ENCODE data around the gene COG2.

The COG2 gene

DNA sequence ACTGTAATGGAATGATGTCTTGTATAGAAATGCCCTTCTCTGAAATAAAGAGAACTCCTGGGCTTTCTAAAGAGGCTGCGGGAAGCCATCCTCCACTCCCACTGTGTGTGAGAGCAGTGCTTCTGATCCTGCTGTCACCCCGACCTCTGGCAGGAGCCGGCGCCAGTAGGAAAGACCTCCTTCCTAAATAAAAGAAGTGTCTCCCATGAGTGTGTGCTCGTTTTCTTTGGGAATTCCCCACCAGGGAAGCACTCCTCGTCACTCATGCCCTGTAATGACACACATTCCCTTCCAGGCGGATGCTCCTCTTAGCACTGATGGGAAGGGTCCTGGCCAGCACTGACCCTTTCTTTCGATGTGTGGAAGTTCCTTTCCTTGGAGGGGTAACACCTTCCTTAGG is 51.5 kb downstream of the COG2 start:
- no peak overlapping the region for H2AK5ac ChIP-seq (ENCODE audit: low read depth, low read length)
- no peak overlapping the region for H2BK12ac ChIP-seq (ENCODE audit: low read length)
- H3K79me1 ChIP-seq (ENCODE audit: low read depth, low read length), result no peaks in the 10 kb centered on the region
- H3K4me3 ChIP-seq (ENCODE audit: low read length in 2 of 2), result no peak overlapping the region
- no peaks in the 10 kb centered on the region for H3K27me3 ChIP-seq (ENCODE audit: control insufficient read depth in 3 of 3, insufficient read depth in 3 of 3, low read depth in 1 of 3, low read length in 3 of 3)
- no peak overlapping the region for H2BK5ac ChIP-seq (ENCODE audit: low read length)
- no peak overlapping the region for H4K8ac ChIP-seq (ENCODE audit: low read depth, low read length)
- no peak for DNase-seq (ENCODE audit: low spot score)
- H2AFZ ChIP-seq (ENCODE audit: low read length), result no peak overlapping the region
- peaks cover 0 to 6% of the 10 kb centered on the region in 2 donors for H3K4me1 ChIP-seq (ENCODE audit: control insufficient read depth in 2 of 2, insufficient read depth in 1 of 2, low read depth in 1 of 2, low read length in 2 of 2)
- no peak overlapping the region for H3K27ac ChIP-seq (replicated peaks; ENCODE audit: low read length)
- H2BK15ac ChIP-seq (ENCODE audit: low read length), result no peak overlapping the region
- no peaks in the 10 kb centered on the region for H3K9me3 ChIP-seq (replicated peaks in 1 of 2; ENCODE audit: control insufficient read depth in 2 of 2, insufficient read depth in 1 of 2, low read depth in 1 of 2, low read length in 2 of 2)
- no peak overlapping the region for H2BK120ac ChIP-seq (ENCODE audit: low read depth, low read length)
- H3K36me3 ChIP-seq (replicated peaks in 1 of 2; ENCODE audit: control insufficient read depth in 2 of 2, insufficient read depth in 2 of 2, low read length in 2 of 2), result peaks cover 16 to 60% of the 10 kb centered on the region in 2 donors
- no peak overlapping the region for H3K9ac ChIP-seq (ENCODE audit: low read depth, low read length, poor library complexity)
- no peak overlapping the region for H4K91ac ChIP-seq (ENCODE audit: low read depth, low read length, poor library complexity)
- no CpG with 5 or more reads among the region's 8 CpGs for WGBS, 2 donors (ENCODE audit: extremely low coverage in 2 of 2, insufficient read length in 2 of 2, insufficient replicate concordance in 1 of 2)
- H3K4ac ChIP-seq (ENCODE audit: low read length), result no peak overlapping the region
- no peak overlapping the region for H3K23ac ChIP-seq (ENCODE audit: low read depth, low read length, poor library complexity)
- no peak overlapping the region for H3K4me2 ChIP-seq (ENCODE audit: insufficient read depth, low read length, poor library complexity, severe bottlenecking)
- no peak overlapping the region for H3K14ac ChIP-seq (ENCODE audit: low read length)
- no peak overlapping the region for H3K18ac ChIP-seq (ENCODE audit: low read length)

DNA sequence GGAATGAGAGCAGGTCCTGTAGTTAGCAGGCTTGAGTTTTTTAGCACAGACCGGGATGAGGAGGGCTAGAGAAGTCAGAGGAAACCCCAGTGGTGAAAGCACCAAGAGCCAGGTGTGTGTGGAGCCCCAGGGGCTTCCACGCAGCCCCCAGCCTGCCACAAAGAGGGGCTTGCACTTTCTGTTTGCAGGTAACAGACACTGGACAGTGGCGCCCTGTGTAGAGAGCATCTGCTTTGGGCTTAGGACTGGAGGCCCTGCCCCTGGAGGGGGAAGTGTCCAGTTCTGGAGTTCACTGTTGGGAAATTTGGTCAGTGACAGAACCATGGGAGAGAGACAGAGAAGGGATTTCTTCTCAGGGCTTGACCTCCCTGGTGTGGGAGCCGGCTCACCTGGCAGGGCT is 52.2 kb downstream of the COG2 start:
- Histone ChIP-seq H3K36me3 (replicated peaks in 1 of 2; ENCODE audit: control insufficient read depth in 2 of 2, insufficient read depth in 2 of 2, low read length in 2 of 2) (peaks cover 16 to 54% of the 10 kb centered on the region in 2 donors), H3K23ac (ENCODE audit: low read depth, low read length, poor library complexity) (peak overlapping the region; percentile 77), H3K79me1 (ENCODE audit: low read depth, low read length) (no peaks in the 10 kb centered on the region), H2BK15ac (ENCODE audit: low read length) (no peak overlapping the region), H3K27ac (replicated peaks; ENCODE audit: low read length) (no peak overlapping the region), H3K4me1 (ENCODE audit: control insufficient read depth in 2 of 2, insufficient read depth in 1 of 2, low read depth in 1 of 2, low read length in 2 of 2) (peaks cover 0 to 6% of the 10 kb centered on the region in 2 donors), H3K4me2 (ENCODE audit: insufficient read depth, low read length, poor library complexity, severe bottlenecking) (no peak overlapping the region), H3K9me3 (replicated peaks in 1 of 2; ENCODE audit: control insufficient read depth in 2 of 2, insufficient read depth in 1 of 2, low read depth in 1 of 2, low read length in 2 of 2) (no peaks in the 10 kb centered on the region), H4K91ac (ENCODE audit: low read depth, low read length, poor library complexity) (no peak overlapping the region), H2BK12ac (ENCODE audit: low read length) (no peak overlapping the region), H3K18ac (ENCODE audit: low read length) (no peak overlapping the region), H3K14ac (ENCODE audit: low read length) (no peak overlapping the region), H2AFZ (ENCODE audit: low read length) (no peak overlapping the region), H3K9ac (ENCODE audit: low read depth, low read length, poor library complexity) (no peak overlapping the region), H4K8ac (ENCODE audit: low read depth, low read length) (no peak overlapping the region), H2BK120ac (ENCODE audit: low read depth, low read length) (no peak overlapping the region), H3K4me3 (ENCODE audit: low read length in 2 of 2) (no peak overlapping the region), H2AK5ac (ENCODE audit: low read depth, low read length) (no peak overlapping the region), H3K4ac (ENCODE audit: low read length) (no peak overlapping the region), H3K27me3 (ENCODE audit: control insufficient read depth in 3 of 3, insufficient read depth in 3 of 3, low read depth in 1 of 3, low read length in 3 of 3) (no peaks in the 10 kb centered on the region), H2BK5ac (ENCODE audit: low read length) (no peak overlapping the region)
- no CpG with 5 or more reads among the region's 4 CpGs for WGBS, 2 donors (ENCODE audit: extremely low coverage in 2 of 2, insufficient read length in 2 of 2, insufficient replicate concordance in 1 of 2)
- DNase-seq (ENCODE audit: low spot score), result no peak

DNA sequence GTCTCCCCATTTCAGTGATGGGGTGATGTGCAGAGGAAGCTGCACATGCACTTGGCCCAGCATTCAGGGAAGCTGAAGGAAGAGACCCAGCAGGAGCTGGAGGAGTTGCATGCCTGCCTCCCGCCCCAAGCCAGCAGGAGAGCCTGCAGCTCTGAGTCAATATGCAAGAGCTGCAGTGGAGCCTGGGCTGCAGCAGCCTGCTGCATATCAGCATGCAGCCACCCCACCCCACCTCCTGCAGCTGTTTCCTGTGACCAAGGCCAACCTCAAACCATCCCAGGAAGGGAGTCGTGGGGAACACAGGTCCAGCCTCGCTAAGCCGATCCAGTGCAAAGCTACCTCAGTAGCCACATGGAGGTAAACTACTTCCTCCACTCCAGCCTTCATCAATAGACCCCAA is 52.7 kb downstream of the COG2 start:
- Histone ChIP-seq H3K9me3 (replicated peaks in 1 of 2; ENCODE audit: control insufficient read depth in 2 of 2, insufficient read depth in 1 of 2, low read depth in 1 of 2, low read length in 2 of 2) (no peaks in the 10 kb centered on the region), H3K23ac (ENCODE audit: low read depth, low read length, poor library complexity) (peak overlapping the region; percentile 77), H2BK120ac (ENCODE audit: low read depth, low read length) (no peak overlapping the region), H3K4ac (ENCODE audit: low read length) (no peak overlapping the region), H3K18ac (ENCODE audit: low read length) (no peak overlapping the region), H3K4me3 (ENCODE audit: low read length in 2 of 2) (no peak overlapping the region), H4K91ac (ENCODE audit: low read depth, low read length, poor library complexity) (no peak overlapping the region), H3K4me1 (ENCODE audit: control insufficient read depth in 2 of 2, insufficient read depth in 1 of 2, low read depth in 1 of 2, low read length in 2 of 2) (peaks cover 0 to 6% of the 10 kb centered on the region in 2 donors), H2BK12ac (ENCODE audit: low read length) (no peak overlapping the region), H3K79me1 (ENCODE audit: low read depth, low read length) (no peaks in the 10 kb centered on the region), H3K9ac (ENCODE audit: low read depth, low read length, poor library complexity) (no peak overlapping the region), H3K4me2 (ENCODE audit: insufficient read depth, low read length, poor library complexity, severe bottlenecking) (no peak overlapping the region), H3K14ac (ENCODE audit: low read length) (no peak overlapping the region), H2AK5ac (ENCODE audit: low read depth, low read length) (no peak overlapping the region), H2AFZ (ENCODE audit: low read length) (no peak overlapping the region), H3K27me3 (ENCODE audit: control insufficient read depth in 3 of 3, insufficient read depth in 3 of 3, low read depth in 1 of 3, low read length in 3 of 3) (no peaks in the 10 kb centered on the region), H2BK5ac (ENCODE audit: low read length) (no peak overlapping the region), H3K36me3 (replicated peaks in 1 of 2; ENCODE audit: control insufficient read depth in 2 of 2, insufficient read depth in 2 of 2, low read length in 2 of 2) (peaks cover 14 to 48% of the 10 kb centered on the region in 2 donors), H2BK15ac (ENCODE audit: low read length) (no peak overlapping the region), H3K27ac (replicated peaks; ENCODE audit: low read length) (no peak overlapping the region), H4K8ac (ENCODE audit: low read depth, low read length) (no peak overlapping the region)
- no peak for DNase-seq (ENCODE audit: low spot score)
- no CpG with 5 or more reads among the region's 4 CpGs for WGBS, 2 donors (ENCODE audit: extremely low coverage in 2 of 2, insufficient read length in 2 of 2, insufficient replicate concordance in 1 of 2)

DNA sequence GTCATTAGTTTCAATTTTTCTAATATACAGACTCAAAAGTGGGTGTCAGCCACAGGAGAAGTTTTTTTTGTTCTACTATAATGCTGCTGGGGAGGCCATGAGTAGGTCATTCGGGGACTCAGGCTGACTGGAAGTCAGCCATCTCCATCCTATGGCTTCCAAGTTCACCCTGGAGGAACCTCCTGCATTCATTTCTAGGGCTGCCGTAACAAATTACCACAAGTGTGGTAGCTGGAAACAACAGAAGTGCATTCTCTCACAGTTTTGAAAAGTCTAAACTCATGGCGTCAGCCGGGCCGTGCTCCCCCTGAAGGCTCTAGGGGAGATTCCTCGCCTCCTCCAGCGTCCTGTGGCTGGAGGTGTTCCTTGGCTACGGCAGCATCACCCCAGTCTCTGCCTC is 53.9 kb downstream of the COG2 start:
- Histone ChIP-seq H3K4ac (ENCODE audit: low read length) (no peak overlapping the region), H3K18ac (ENCODE audit: low read length) (no peak overlapping the region), H3K9me3 (replicated peaks in 1 of 2; ENCODE audit: control insufficient read depth in 2 of 2, insufficient read depth in 1 of 2, low read depth in 1 of 2, low read length in 2 of 2) (no peaks in the 10 kb centered on the region), H3K4me1 (ENCODE audit: control insufficient read depth in 2 of 2, insufficient read depth in 1 of 2, low read depth in 1 of 2, low read length in 2 of 2) (peaks cover 0 to 6% of the 10 kb centered on the region in 2 donors), H2BK120ac (ENCODE audit: low read depth, low read length) (no peak overlapping the region), H2BK5ac (ENCODE audit: low read length) (no peak overlapping the region), H3K23ac (ENCODE audit: low read depth, low read length, poor library complexity) (no peak overlapping the region), H4K8ac (ENCODE audit: low read depth, low read length) (no peak overlapping the region), H3K27ac (replicated peaks; ENCODE audit: low read length) (no peak overlapping the region), H3K79me1 (ENCODE audit: low read depth, low read length) (no peaks in the 10 kb centered on the region), H2AK5ac (ENCODE audit: low read depth, low read length) (no peak overlapping the region), H3K14ac (ENCODE audit: low read length) (no peak overlapping the region), H3K36me3 (replicated peaks in 1 of 2; ENCODE audit: control insufficient read depth in 2 of 2, insufficient read depth in 2 of 2, low read length in 2 of 2) (peaks cover 12 to 36% of the 10 kb centered on the region in 2 donors), H3K4me2 (ENCODE audit: insufficient read depth, low read length, poor library complexity, severe bottlenecking) (no peak overlapping the region), H3K9ac (ENCODE audit: low read depth, low read length, poor library complexity) (no peak overlapping the region), H3K27me3 (ENCODE audit: control insufficient read depth in 3 of 3, insufficient read depth in 3 of 3, low read depth in 1 of 3, low read length in 3 of 3) (no peaks in the 10 kb centered on the region), H2BK15ac (ENCODE audit: low read length) (no peak overlapping the region), H3K4me3 (ENCODE audit: low read length in 2 of 2) (no peak overlapping the region), H4K91ac (ENCODE audit: low read depth, low read length, poor library complexity) (no peak overlapping the region), H2AFZ (ENCODE audit: low read length) (no peak overlapping the region), H2BK12ac (ENCODE audit: low read length) (no peak overlapping the region)
- no peak for DNase-seq (ENCODE audit: low spot score)
- no CpG with 5 or more reads among the region's 8 CpGs for WGBS, 2 donors (ENCODE audit: extremely low coverage in 2 of 2, insufficient read length in 2 of 2, insufficient replicate concordance in 1 of 2)

All from neuronal stem cell (in vitro differentiated cells).